ENCODE data around the gene ITPKB.

ITPKB gene

GRCh38 chr1:226597616-226598454 is 141.2 kb downstream of the ITPKB start:
- DNase-seq, result no peak

- DNase-seq, result no peak
Observed at GRCh38 chr1:226596531-226597165, 142.4 kb downstream of the ITPKB start.

GRCh38 chr1:226593541-226593940 is 145.5 kb downstream of the ITPKB start:
- no peak for DNase-seq

- no peak for DNase-seq
Observed at GRCh38 chr1:226590614-226591013, 148.5 kb downstream of the ITPKB start.

- DNase-seq, result no peak
Observed at GRCh38 chr1:226589008-226589733, 149.9 kb downstream of the ITPKB start.

- no peak for DNase-seq
Observed at GRCh38 chr1:226588484-226588883, 150.6 kb downstream of the ITPKB start.

- no peak for DNase-seq
Observed at GRCh38 chr1:226586650-226587422, 152.2 kb downstream of the ITPKB start.

- DNase-seq, result no peak
Observed at GRCh38 chr1:226586116-226586515, 153.0 kb downstream of the ITPKB start.

- no peak for DNase-seq
Observed at GRCh38 chr1:226584164-226584563, 154.9 kb downstream of the ITPKB start.

- DNase-seq, result no peak
Observed at GRCh38 chr1:226582966-226583365, 156.1 kb downstream of the ITPKB start.
